Measurements from ENCODE around the gene RMND1.

The RMND1 gene

GRCh38 chr6:151381722-151382121 lies 70.2 kb downstream of the RMND1 start:
- DNase-seq (ENCODE audit: low read depth in 1 of 2, low spot score in 1 of 2), result no peak
- Histone ChIP-seq H3K4me3 (replicated peaks; ENCODE audit: insufficient read depth, low read length) (no peak overlapping the region), H3K27ac (replicated peaks) (no peak overlapping the region), H3K27me3 (ENCODE audit: insufficient read depth, poor library complexity, severe bottlenecking) (no peaks in the 10 kb centered on the region)
- TF ChIP-seq GABPA (IDR thresholded peaks at IDR 0.05; ENCODE audit: low read depth), result no peak
- TF ChIP-seq REST (IDR thresholded peaks at IDR 0.05; ENCODE audit: insufficient replicate concordance, low read depth), result no peak
- no peak for TF ChIP-seq CTCF (IDR thresholded peaks at IDR 0.05; ENCODE audit: insufficient read depth, low read length)
- TF ChIP-seq POLR2AphosphoS5 (IDR thresholded peaks at IDR 0.05; ENCODE audit: low read depth), result no peak
- no peak for TF ChIP-seq SPI1 (IDR thresholded peaks at IDR 0.05; ENCODE audit: borderline replicate concordance, low read depth)

- no peak overlapping the region for H3K27ac ChIP-seq (replicated peaks)
- DNase-seq (ENCODE audit: low read depth in 1 of 2, low spot score in 1 of 2), result no peak
- no peaks in the 10 kb centered on the region for H3K27me3 ChIP-seq (ENCODE audit: insufficient read depth, poor library complexity, severe bottlenecking)
- no peak overlapping the region for H3K4me3 ChIP-seq (replicated peaks; ENCODE audit: insufficient read depth, low read length)
- TF ChIP-seq REST (IDR thresholded peaks at IDR 0.05; ENCODE audit: insufficient replicate concordance, low read depth) (no peak), GABPA (IDR thresholded peaks at IDR 0.05; ENCODE audit: low read depth) (no peak), CTCF (IDR thresholded peaks at IDR 0.05; ENCODE audit: insufficient read depth, low read length) (no peak), SPI1 (IDR thresholded peaks at IDR 0.05; ENCODE audit: borderline replicate concordance, low read depth) (no peak), POLR2AphosphoS5 (IDR thresholded peaks at IDR 0.05; ENCODE audit: low read depth) (no peak)
Observed at GRCh38 chr6:151380848-151381205, 71.1 kb downstream of the RMND1 start.

- Histone ChIP-seq H3K4me3 (replicated peaks; ENCODE audit: insufficient read depth, low read length) (no peak overlapping the region), H3K27ac (replicated peaks) (0 out of 2 replicates have a peak overlapping the region, but pooled peaks have one; percentile 17)
Observed at GRCh38 chr6:151379933-151380847, 71.7 kb downstream of the RMND1 start.

More at GRCh38 chr6:151379933-151380847, 71.7 kb downstream of the RMND1 start:
- no peak for TF ChIP-seq CTCF (IDR thresholded peaks at IDR 0.05; ENCODE audit: insufficient read depth, low read length)
- no peak for TF ChIP-seq SPI1 (IDR thresholded peaks at IDR 0.05; ENCODE audit: borderline replicate concordance, low read depth)
- TF ChIP-seq POLR2AphosphoS5 (IDR thresholded peaks at IDR 0.05; ENCODE audit: low read depth), result no peak
- TF ChIP-seq REST (IDR thresholded peaks at IDR 0.05; ENCODE audit: insufficient replicate concordance, low read depth), result no peak
- no peak for TF ChIP-seq GABPA (IDR thresholded peaks at IDR 0.05; ENCODE audit: low read depth)
- DNase-seq (ENCODE audit: low read depth in 1 of 2, low spot score in 1 of 2), result no peak
- no peaks in the 10 kb centered on the region for H3K27me3 ChIP-seq (ENCODE audit: insufficient read depth, poor library complexity, severe bottlenecking)
